HepG2 (cell line): Measurements from ENCODE around the gene WDR73. TPM values are rescaled to one million over a fixed set of nuclear protein-coding genes. Genes with fewer than 3 reads are reported as not detected.

Experiments used
- ATF1 ChIP-seq: IDR thresholded peaks from 2 replicates; pipeline ENCODE4 v1.6.1; 2016; ENCODE audit warnings: mild to moderate bottlenecking, control low read depth
- ATF3 ChIP-seq: sonication (generic); formaldehyde crosslinking; IDR thresholded peaks from 2 replicates; pipeline ENCODE4 v1.4.0; 2020; ENCODE audit warnings: missing genetic modification reagents
- CREM ChIP-seq, 2 experiments: sonication (generic) in 1 of 2; formaldehyde crosslinking in 1 of 2; IDR thresholded peaks; 2 replicates each; pipeline versions ENCODE4 v1.4.0 to v1.6.1; 2016 to 2020; ENCODE audit warnings: antibody characterized with exemption in 1 of 2, mild to moderate bottlenecking in 1 of 2, missing genetic modification reagents in 1 of 2
- HES4 ChIP-seq: sonication (generic); formaldehyde crosslinking; IDR thresholded peaks from 2 replicates; pipeline ENCODE4 v1.9.0; 2021; ENCODE audit warnings: mild to moderate bottlenecking, missing genetic modification reagents, borderline replicate concordance
- HNRNPK ChIP-seq: fragments of 200-400 bp; formaldehyde crosslinking; IDR thresholded peaks from 2 replicates; pipeline ENCODE4 v1.6.1; 2018; ENCODE audit warnings: low read length, low read depth, moderate library complexity, mild to moderate bottlenecking; ENCODE audit not compliant: poor library complexity, severe bottlenecking
- NFE2L2 ChIP-seq: fragments of 150-350 bp; IDR thresholded peaks from 2 replicates; pipeline ENCODE4 v1.6.1; 2014; ENCODE audit warnings: low read length
- PHF20 ChIP-seq: sonication (generic); formaldehyde crosslinking; IDR thresholded peaks from 2 replicates; pipeline ENCODE4 v1.5.0; 2020; ENCODE audit warnings: mild to moderate bottlenecking, missing genetic modification reagents
- PRDM15 ChIP-seq: sonication (generic); formaldehyde crosslinking; IDR thresholded peaks from 2 replicates; pipeline ENCODE4 v1.4.0; 2020; ENCODE audit warnings: missing genetic modification reagents
- RBAK ChIP-seq: sonication (generic); formaldehyde crosslinking; IDR thresholded peaks from 2 replicates; pipeline ENCODE4 v1.5.1; 2020; ENCODE audit warnings: mild to moderate bottlenecking, missing genetic modification reagents
- TBX2 ChIP-seq: sonication (generic); formaldehyde crosslinking; IDR thresholded peaks from 2 replicates; pipeline ENCODE4 v1.5.0; 2020; ENCODE audit warnings: missing genetic modification reagents, mild to moderate bottlenecking, borderline replicate concordance
- THRA ChIP-seq: sonication (generic); formaldehyde crosslinking; IDR thresholded peaks from 2 replicates; pipeline ENCODE4 v1.4.0; 2020; ENCODE audit warnings: missing genetic modification reagents, borderline replicate concordance
- ZBTB14 ChIP-seq: sonication (generic); formaldehyde crosslinking; IDR thresholded peaks from 2 replicates; pipeline ENCODE4 v1.4.0; 2020; ENCODE audit warnings: missing genetic modification reagents
- ZNF143 ChIP-seq: sonication (generic); formaldehyde crosslinking; IDR thresholded peaks from 2 replicates; pipeline ENCODE4 v1.4.0; 2020; ENCODE audit warnings: missing genetic modification reagents
- ZNF362 ChIP-seq: sonication (generic); formaldehyde crosslinking; IDR thresholded peaks from 2 replicates; pipeline ENCODE4 v1.4.0; 2020; ENCODE audit warnings: missing genetic modification reagents, mild to moderate bottlenecking, borderline replicate concordance
- ZNF556 ChIP-seq: sonication (generic); formaldehyde crosslinking; IDR thresholded peaks from 2 replicates; pipeline ENCODE4 v1.4.0; 2020; ENCODE audit warnings: mild to moderate bottlenecking, missing genetic modification reagents, borderline replicate concordance
- ZNF605 ChIP-seq: sonication (generic); formaldehyde crosslinking; IDR thresholded peaks from 2 replicates; pipeline ENCODE4 v1.8.0; 2022; ENCODE audit warnings: mild to moderate bottlenecking, missing genetic modification reagents
- ZNF878 ChIP-seq: sonication (generic); formaldehyde crosslinking; IDR thresholded peaks from 2 replicates; pipeline ENCODE4 v1.8.1; 2023; ENCODE audit warnings: mild to moderate bottlenecking, missing genetic modification reagents, moderate library complexity
- polyA plus RNA-seq, 8 experiments: library from polyadenylated mRNA; depleted of rRNA in 3 of 8; stranded (reverse) in 7 of 8; unstranded in 1 of 8; fragments of >200 nt; fragmentation: Illumina TruSeq in 4 of 8; extraction: Trizol in 4 of 8; gene quantifications; 2 replicates each; pipeline versions ENCODE4 v1.2.1 to v1.2.3, GENCODE V29; 2011 to 2016; ENCODE audit warnings: low read depth in 4 of 8, missing spikeins in 1 of 8, mixed read lengths in 1 of 8; ENCODE audit not compliant: insufficient read depth in 1 of 8
- total RNA-seq, 5 experiments: library from RNA; depleted of rRNA; stranded (reverse); fragments of >200 nt; fragmentation: Illumina TruSeq; extraction: Trizol; gene quantifications; 2 replicates each; pipeline ENCODE4 v1.2.3, GENCODE V29; 2016; ENCODE audit warnings: low read depth in 1 of 5

Gene WDR73
- total and polyA plus RNA-seq, 2 of the 13 experiments (the other 11 are each of a cell fraction or from before 2014, with no cell fraction given), result 20.0 to 35.5 TPM

GRCh38 chr15:84633311-84634227 lies 20.5 kb downstream of the WDR73 start (continued):
- peak; percentile 79; the same call in 1 of the 2 replicates for TF ChIP-seq HES4 (CRISPR knock-in tag)
- TF ChIP-seq CREM (IDR thresholded peaks at IDR 0.05), result no peak
- TF ChIP-seq CREM (CRISPR knock-in tag; IDR thresholded peaks at IDR 0.05), result no peak
- peak; percentile 30 for TF ChIP-seq HNRNPK
- 0 out of 2 replicates have a peak, but pooled peaks have one; percentile 28 for TF ChIP-seq ZNF878
- peak; percentile 46; the same call in 1 of the 2 replicates for TF ChIP-seq ZNF143
- 0 out of 2 replicates have a peak, but pooled peaks have one; percentile 21 for TF ChIP-seq ATF3 (CRISPR knock-in tag)
- peak; percentile 44; the same call in 1 of the 2 replicates for TF ChIP-seq ZBTB14
- peak; percentile 75; the same call in 1 of the 2 replicates for TF ChIP-seq TBX2
- peak; percentile 21; the same call in 1 of the 2 replicates for TF ChIP-seq ZNF362 (CRISPR knock-in tag)
- peak; percentile 30; the same call in 1 of the 2 replicates for TF ChIP-seq PRDM15 (CRISPR knock-in tag)
- TF ChIP-seq ZNF556, result peak; percentile 80
- TF ChIP-seq ZNF605 (CRISPR knock-in tag), result 0 out of 2 replicates have a peak, but pooled peaks have one; percentile 25
- 0 out of 2 replicates have a peak, but pooled peaks have one; percentile 33 for TF ChIP-seq PHF20
- no peak for TF ChIP-seq NFE2L2
- no peak for TF ChIP-seq RBAK (CRISPR knock-in tag)
- no peak for TF ChIP-seq ATF1
- TF ChIP-seq THRA (CRISPR knock-in tag), result no peak
